HG03354 (cell line): ENCODE data around the gene HHAT.
"Not testable (repeated sequence)": the region's sequence is repeated elsewhere in the genome, so short reads cannot be mapped to it uniquely, and the experiment has no call there.

Experiments used
- ATAC-seq: cut with Tn5 transposase; IDR thresholded peaks from one replicate; pipeline ENCODE4 v1.9.1; 2021; ENCODE audit warnings: mild to moderate bottlenecking; ENCODE audit not compliant: unreplicated experiment, poor library complexity, severe bottlenecking

The HHAT gene

DNA sequence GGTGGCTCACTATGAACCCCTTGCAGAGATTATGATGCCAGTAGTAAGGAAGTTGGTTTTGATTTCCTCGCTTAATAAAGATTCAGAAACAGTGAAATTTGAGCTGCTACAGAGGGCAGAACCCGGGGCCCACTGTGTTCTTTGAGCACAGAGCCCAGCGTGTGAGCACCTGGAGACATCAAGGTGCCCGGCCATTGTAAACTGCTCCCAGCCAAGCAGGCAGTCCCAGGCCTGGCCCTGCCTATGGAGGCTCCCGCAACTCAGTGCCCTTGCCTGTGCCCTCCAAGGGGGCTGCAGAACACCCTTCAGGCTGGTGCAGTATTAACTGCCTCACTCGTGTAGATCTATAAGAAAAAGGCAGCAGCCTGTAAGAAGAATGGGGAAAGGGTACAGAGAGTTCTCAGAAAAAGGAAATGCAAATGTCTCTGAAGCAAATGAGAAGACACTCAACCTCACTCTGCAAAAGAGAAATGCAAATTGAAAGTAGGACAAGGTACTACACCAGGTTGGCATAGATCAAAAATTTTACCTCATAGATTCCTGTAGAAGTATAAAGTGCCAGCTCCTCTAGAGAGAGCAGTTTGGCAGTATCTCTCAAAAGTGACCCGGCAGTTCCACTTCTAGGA, 323.7 kb downstream of the HHAT start:
- ATAC-seq = no peak

DNA sequence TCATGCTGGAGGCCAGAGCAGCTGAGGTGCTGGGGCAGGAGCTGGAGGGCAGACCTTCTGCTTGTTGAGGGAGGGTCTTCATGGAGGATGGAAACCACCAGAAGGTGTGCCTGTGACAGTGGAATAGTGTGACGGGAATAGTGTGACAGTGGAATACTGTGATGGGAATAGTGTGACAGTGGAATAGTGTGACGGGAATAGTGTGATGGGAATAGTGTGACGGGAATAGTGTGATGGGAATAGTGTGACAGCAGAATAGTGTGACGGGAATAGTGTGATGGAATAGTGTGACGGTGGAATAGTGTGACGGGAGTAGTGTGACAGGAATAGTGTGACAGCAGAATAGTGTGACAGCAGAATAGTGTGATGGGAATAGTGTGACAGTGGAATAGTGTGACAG, 325.1 kb downstream of the HHAT start:
- ATAC-seq = no peak

DNA sequence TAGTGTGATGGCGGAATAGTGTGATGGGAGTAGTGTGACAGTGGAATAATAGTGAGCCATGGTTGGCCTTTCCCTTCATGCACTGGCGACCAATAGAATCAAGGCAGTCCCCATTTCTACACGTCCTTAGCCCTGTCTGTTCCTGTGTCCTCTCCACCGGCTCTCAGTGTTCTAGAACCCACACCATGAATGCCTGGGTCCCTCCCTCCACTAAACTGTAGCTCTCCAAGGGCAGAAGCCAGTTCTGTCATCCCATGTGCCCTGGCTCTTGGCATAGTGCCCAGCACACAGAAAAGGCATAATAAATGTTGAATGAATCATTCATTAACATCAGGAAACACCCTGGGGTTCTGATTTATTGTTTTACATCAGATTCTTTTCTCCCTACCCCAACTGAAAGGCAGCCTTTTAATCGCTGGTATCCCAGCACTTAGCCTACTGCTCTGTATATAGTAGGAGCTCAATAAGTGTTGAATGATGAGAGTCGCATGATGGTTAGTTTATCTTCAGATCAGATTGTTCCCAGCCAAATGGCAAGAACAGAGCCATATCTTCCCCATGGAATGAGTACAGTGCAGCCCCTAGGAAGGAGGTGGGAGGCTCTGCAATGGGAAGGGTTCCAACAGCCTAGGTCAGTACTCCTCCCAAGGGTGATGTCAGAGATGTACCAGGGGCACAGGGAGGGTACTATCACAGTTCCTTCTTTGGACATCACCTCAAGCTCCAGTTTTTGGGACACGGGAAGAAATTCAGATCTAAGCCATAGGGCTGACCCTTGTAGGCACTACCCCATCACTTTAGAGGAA, 325.7 kb downstream of the HHAT start:
- ATAC-seq = no peak

DNA sequence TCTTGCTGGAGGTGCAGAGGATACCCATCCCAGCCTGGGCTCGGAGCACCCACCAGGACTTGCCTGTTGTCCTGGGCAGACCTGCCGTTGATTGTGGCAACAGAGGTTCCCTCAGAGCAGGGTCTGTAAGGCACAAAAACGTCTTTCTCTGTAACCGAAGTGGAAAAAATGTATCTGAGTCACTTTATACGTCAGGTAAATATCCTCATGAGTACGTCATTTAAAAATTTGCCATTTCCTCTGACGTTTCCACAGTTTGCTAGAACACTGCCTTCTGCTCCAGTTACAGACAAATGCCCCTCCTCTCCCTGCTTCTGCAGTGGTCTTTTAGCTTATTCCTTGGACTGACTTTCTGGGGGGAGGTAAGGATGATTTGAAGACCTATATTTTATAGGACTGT, 326.8 kb downstream of the HHAT start:
- ATAC-seq = no peak

DNA sequence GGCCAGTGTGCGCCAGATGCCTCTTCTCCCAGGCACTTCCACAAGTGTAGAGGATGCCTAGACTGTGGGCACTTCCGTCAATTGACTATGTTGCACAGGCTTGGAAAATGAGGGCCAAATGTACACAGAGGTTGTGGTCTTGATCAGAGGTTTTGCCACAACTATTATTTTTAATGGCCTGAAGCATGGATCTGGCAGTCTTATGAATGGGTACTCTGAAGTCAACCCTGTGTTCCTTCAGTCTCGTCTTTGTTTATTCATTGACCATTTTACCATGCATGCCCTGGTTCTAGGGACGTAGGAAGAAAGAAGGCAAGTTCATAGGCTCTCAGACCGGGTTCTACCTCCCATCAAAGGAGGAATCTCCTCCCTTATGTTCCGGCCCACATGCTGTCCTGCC, 329.1 kb downstream of the HHAT start:
- no peak for ATAC-seq

DNA sequence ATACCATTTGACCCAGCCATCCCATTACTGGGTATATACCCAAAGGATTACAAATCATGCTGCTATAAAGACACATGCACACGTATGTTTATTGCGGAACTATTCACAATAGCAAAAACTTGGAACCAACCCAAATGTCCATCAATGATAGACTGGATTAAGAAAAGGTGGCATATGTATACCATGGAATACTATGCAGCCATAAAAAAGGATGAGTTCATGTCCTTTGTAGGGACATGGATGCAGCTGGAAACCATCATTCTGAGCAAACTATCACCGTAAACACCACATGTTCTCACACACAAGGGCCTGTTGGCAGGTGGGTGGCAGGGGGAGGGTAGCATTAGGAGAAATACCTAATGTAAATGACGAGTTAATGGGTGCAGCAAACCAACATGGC, 332.8 kb downstream of the HHAT start:
- not testable (repeated sequence) for ATAC-seq

DNA sequence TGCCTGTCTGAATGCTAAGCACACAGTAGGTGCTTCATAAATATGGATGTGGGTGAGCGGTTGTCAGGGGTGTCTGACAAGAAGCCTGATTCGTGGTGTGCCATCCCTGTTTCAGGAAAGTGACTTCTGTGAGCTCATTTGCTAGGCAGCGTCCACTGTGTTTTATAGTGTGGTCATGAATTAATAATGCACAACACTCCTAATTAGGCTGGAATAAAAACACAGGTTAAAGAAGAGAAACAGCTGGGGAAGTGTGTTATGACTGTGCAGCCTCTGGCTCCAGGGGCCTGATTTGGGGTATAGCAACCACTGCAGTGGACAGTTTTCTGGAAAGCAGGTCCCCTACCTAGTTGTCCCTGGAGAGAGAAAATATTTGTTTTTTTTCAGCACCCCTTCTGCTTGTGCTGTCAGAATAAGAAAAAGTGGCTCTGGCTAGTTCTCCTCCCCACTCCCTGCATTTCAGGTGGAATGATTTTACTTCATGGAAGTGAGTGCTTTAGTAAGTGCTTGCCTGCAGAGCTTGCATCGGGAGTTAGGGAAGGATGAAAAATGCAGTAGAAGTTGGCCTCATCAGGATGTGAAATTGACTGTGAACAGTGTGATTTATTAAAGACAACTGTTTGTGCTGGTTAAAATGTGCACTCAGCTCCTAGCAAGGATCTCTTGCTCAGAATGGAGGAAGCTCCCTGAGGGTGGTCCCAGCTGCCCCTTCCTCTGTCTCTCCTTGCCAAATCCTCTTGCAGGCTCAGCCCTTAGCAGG, 333.8 kb downstream of the HHAT start:
- ATAC-seq = no peak

DNA sequence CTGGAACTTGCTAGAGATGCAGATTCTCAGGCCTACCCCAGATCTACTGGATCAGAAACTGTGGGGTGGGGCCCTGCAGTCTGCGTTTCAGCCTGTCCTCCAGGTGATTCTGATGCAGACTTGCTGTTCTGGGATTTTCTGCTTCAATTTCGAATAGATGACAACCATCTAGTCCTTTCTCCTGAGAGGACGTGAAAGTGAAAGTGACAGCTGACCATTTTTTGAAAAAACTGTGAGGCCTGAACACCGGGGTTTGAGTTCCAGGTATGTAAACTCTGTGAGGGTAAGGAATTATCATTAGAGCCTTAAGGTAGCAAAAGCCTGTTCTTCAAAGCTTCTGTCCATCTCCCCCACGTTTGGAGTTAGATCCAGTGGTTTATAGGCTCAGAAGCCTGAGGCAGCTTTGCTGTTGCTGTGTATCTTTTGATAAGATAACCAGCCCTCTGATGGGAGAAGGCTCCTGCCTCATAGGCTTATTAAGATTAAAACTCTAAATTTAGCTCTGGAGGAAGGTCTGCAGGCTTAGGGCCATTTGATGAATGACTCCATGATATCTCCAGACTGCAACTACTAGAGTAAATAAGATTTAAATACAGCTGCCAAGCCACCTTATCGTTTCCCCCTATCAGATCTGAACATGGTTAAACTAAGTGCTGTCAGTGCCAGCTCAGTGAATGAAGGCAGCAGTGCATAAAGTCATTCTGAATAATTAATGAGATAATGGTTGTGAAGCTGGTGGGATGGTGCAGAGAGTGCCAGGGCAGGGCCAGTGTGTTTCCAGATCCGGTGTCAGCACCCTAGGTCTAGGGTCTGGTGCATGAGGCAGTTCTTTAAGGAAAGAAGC, 335.2 kb downstream of the HHAT start:
- no peak for ATAC-seq

DNA sequence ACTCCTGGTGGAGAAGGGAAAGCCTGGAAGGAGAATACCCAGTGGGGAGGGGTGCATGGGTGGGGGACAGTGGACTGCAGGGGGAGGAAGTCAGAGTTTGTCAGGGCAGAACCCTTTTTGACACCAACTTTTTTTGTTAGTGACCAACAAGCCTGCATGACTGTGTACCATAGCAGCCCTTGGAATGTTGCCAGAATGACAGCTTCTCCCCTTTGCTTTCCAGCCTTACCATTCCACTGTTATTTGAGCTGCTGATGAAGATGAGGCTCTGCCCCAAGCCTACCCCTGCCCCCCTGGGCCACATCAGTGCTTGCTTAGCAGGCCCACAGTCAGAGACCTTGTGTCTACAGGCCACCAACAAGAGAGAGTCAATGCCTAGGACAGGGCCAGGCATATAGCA, 341.2 kb downstream of the HHAT start:
- ATAC-seq = no peak

DNA sequence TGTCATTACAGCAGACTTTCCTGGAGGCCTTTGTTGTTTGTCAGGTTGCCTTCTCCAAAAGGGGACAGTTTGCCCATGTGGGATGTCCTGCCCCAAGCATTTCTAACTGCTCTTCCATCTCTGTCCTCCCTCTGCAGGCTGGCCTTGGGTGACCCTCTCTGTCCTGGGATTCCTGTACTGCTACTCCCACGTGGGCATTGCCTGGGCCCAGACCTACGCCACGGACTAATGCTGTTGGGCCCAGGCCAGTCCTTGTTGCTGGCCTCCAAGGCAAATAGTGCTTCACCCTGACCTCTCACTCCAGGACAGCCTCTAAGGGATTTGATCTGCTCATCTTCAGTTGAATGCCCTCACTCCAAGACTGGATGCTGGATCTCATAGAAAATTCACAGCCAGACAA, 345.4 kb downstream of the HHAT start:
- no peak for ATAC-seq

DNA sequence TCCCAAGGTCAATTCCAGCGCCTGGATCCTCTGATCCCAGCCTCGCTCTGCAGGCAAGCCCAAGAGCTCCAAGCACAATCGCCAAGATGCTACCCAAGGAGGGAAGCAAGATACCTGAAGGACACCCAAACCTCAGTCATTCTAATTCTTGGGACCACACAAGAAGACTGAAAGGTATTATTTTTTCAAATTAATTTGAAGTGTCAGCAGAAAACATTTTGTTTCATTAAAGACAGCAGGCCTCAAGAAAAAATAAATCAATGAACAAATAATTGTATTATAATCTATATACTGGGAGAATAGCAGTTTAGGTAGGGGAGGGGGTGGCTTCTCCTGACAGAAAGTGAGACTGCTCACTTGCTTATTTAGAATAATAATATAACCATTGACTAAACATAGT, 347.8 kb downstream of the HHAT start:
- no peak for ATAC-seq

DNA sequence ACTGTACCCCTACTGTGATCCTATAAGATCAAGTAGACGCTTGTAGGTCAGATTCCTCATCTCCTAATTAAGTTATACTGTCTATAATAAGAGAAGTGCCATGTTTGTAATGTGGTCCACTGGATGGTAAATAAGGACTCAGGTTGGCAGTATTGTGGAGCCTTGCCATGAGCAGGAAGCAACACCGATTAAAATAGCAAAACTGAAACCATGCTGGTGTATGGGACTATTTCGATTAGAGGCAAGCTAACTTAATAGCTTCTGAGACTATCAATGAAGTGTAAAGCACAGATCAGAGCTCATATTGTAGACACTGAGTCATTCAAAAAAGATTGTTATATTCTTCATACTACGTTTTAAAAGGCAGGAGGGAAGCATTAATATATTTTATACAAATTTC, 348.8 kb downstream of the HHAT start:
- peak; percentile 43 for ATAC-seq

DNA sequence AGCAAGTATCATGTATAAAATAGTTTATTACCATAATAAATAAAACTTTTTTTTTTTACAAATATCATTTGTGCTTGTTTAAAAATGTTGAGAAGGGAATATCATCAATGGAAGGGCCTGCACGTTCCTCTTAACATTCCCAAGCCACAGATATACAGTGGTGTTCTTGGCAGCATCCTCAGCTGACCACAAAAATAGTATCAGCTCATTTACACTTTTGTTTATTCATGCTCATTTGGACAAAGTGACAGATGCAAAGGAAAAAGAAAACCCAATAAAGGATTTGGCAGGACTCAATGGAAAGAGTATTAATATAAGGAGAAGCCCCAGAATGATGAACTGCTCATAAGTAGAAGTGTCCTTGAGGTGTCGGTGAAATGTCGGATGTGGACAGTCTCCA, 349.6 kb downstream of the HHAT start:
- ATAC-seq = no peak

DNA sequence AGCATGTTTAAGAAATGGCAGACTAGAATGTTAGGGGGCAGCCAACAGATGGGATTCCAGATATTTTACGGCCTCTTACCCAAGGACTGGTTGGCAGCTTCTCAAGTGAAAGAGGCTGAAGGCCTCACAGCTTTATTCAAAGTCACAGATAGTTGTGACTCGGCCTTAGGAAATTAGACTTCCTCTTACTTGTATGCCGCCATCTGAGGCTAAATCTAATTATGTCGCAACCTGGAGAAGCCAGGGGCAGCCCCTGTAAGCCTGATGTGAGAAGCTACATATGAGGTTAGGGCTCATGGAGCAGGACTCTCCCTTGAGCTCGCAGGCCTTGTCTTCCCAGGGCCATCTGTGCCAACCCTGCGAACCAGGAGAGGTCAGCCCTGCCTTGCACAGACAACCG, 352.5 kb downstream of the HHAT start:
- no peak for ATAC-seq

DNA sequence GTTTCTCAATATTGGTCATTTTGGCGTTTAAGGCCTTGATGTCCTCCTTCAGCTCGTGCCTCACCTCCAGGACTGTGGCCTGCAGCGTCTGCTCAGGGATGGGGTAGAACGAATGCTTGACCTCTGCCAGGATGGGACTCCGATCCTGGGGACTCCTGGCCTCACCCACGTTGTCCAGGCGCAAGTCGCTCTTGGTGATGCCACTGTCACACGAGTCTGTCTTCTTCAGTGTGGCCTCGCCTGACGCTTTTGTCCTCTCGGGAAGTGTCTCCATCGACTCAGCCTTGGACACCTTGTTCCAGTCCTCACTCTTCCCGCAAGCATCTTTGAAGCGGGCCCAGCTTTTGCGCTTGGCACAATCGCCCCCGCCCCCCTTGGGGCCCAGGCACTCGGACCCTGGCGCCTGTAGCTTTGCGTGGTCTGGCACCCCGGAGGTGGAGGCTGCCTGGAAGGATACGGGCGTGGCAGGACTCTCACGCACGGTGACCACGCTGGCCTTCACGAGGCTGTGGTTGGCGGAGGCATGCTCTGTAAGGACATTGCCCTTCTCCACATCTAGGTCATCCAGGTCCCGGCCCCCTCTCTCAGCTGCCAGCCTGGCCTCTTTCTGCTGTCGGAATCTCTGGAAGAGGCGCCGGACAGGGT, 354.8 kb downstream of the HHAT start:
- ATAC-seq = no peak

DNA sequence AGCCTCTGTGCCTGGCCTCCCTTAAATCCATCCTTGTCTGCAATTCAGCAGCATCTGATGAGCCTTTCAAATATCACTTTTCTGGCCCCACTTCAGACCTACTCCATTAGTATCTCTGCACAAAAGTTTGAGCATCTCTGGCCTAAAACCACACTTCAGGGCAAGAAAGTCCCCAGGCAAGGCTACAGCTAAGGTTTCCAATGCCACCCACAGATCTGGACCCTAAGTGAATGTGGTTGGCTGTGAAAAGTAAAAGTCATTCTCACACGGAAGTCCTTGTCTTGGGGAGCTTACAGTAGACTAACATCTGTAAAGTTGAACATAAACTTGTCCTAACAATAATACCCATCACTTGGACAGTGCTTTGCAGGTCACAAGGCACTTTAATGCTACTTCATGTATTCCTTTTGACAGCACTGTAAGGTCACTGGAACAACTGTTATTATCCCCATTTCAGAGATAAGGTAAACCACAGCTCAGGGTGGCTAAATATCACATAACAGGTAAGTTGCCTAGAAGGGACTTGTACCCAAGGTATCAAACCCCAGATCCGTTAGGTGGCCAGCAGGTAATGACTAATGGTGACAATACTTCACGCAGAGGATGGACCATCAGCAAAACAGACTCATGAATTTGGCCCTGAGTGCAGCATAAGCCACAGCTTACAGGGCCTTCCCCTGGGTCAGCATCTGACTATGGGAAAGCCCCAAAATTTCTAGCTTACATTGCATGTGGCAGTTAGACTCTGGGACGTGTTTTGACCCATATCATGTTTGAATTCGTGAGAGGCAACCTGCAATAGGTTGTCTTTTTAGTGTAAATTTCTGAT, 356.0 kb downstream of the HHAT start:
- peak; percentile 86 for ATAC-seq

DNA sequence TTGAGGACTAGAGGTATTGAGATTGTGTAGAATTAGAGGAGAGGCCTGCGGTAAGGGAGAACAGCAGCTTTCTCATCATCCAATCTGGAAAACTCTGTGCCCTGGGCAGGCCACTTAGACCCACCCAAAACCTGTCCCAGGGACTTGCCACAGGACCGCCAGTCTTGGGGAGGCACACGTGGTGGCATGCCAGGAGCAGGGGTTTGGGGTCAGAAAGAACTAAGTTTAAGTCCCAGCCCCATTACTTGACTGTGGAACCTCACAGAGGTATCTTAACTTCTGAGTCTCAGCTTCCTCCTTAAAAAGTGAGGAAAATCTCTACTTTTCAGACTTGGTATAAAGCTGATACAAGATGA, 356.6 kb downstream of the HHAT start:
- no peak for ATAC-seq

DNA sequence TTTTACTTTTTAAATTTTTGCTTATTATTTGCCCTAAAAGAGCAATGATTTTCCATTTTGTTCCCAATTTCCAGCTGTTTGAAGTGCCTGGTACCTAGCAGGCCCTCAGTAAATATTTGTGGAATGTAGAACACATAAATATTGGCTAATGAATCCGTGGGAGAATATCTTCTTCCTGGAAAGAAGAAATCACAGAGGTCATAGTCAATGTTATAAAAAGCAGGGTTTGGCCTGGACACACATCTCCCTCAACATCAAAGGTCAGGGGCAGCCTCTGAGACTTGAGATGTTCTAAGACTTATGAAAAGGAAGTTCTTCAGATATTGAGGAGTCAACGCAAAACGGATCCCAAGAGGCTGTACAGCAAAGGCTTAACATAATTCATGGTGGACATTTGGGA, 358.1 kb downstream of the HHAT start:
- no peak for ATAC-seq
